ENCODE data around the gene FOXF2.

Gene FOXF2

GRCh38 chr6:1379017-1379787 is 10.2 kb upstream of the FOXF2 start:
- no peak for DNase-seq

- no peak for DNase-seq
Measured at GRCh38 chr6:1379788-1380147, 9.6 kb upstream of the FOXF2 start.

GRCh38 chr6:1380625-1381427 is 8.6 kb upstream of the FOXF2 start:
- DNase-seq = no peak

- DNase-seq = peak; percentile 74
Measured at GRCh38 chr6:1381481-1382330, 7.7 kb upstream of the FOXF2 start.

DNA sequence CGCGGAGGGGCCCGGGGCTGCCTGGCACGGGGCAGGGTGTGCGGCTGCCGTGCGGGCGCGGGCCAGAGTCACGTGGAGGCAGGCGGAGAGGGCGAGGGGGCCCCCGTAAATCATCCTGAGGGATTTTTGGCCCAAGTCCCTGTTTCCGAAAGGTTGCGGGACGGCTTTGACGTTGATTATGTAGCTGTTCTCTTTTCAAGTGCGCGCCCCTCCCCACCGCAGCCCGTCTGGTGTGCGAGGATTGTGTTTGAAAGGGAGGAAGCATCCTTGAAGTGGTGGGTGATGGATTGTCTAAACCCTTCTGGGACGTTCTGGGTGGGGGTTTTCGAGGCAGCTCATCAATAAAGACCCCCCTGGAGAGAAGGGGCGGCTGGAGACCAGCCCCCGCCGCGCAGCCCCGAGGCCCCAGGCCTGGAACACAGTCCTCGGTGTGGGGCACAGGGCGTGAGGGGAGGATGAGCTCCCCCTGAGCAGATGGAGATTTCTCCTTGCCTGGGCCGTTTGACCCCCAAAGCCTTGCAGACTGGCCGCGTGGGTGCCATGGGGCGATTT is 7.0 kb upstream of the FOXF2 start:
- DNase-seq = no peak

DNA sequence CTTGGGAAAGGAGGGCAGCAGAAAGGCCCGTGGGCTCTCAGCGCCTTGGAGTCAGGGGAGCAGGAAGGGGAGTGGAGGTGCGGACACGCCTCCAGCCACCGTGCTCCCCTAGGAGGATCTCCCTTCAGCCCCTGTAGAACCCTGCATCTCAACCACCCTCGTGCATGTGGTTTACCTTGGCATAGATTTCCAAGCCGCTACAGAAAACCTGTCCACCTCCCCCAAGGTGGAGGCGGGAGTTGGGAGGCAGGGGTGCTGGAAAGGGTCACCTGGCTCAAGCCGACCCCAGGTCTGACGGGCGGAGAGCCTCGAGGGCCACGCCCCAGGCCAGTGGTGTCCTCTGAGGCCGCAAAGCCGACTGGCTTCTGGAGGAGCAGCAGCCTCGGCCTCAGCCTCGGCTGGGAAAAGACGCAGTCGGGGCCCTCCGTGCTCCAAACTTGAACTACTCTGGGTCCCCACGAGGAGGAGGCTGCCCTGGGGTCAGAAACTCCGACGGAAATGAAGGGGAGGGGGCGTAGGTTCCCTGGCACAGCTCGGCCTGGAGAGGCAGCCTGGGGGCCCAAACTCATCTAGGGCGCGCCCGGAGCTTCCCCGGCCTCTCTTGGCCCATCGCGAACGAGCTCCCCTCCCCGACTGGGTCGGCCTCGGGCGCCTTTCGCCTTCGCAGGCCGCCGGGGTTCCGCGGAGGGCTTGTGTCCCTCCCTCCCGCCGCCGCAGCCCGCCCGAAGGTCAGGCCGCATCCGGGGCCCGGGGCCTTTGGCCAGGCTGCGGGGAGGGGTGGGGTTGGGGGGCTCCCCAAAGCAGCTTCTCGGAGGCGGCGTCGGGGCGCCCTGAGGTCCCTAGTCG is 6.3 kb upstream of the FOXF2 start:
- DNase-seq = no peak

DNA sequence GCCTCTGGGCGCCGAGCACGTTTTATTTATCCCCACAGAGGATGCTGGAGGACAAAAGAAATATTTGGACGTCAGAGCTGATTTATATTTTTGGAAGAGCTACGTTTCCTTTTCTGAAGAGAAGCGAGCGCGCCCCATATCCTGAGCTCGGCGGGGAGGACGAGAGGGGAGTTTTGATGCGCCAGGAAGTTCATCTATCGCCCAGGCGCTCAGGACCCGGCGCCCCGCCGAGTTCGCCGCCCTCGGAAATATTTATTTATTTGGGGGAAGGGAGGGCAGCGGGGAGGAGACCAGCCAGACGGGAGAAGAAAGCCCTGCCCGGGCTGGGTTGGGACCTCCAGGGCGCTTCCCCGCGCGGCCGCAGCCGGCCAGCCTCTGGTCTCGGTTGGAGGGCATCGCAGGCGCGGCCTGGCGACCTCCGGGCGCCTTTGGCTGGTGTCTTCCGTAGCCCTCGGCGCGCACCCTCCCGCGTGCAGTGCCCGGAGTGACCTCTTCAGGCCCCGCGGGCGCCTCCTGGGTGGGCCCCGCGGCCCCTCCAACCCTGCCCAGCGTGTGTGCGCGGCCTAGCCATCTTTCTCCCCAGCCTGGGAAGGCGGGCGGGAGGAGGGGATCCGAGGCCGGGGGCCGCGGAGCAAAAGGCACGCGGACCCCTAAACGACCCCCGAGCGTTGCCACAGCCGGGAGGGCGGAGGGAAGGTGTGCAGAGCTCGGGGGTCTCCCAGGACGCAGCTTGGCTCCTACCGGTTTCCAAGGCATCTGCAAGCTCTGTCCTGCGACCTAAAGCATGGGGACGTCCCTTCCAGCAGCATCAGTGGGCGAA is 5.4 kb upstream of the FOXF2 start:
- no peak for DNase-seq

DNA sequence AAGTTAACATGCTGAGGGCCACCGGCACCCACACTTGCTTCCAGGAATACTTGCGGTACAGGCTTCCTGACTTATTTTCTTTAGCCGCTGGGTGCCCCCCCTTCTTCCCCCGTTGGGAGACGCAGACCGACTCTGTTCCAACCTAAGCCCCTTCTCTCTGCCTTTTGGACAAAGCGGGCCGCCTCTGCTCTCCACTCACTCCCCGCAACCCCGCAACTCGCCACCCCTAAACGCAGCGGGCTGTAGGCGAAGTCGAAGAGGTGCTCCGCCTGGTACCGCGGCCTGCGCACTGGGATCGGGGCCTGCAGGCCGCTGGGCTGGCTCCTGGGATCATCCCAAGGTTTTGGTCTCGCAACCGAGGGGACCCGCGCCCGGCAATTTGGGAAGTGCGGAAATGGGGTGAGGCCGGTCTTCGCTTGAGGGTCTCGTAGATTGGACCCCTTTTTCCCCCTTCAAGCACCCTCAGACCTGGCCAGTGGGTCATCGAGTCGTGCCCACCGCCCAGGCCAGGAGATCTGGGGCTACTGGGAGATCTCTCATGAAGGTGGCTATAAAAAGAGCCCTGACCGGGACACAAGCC is 4.7 kb upstream of the FOXF2 start:
- no peak for DNase-seq

DNA sequence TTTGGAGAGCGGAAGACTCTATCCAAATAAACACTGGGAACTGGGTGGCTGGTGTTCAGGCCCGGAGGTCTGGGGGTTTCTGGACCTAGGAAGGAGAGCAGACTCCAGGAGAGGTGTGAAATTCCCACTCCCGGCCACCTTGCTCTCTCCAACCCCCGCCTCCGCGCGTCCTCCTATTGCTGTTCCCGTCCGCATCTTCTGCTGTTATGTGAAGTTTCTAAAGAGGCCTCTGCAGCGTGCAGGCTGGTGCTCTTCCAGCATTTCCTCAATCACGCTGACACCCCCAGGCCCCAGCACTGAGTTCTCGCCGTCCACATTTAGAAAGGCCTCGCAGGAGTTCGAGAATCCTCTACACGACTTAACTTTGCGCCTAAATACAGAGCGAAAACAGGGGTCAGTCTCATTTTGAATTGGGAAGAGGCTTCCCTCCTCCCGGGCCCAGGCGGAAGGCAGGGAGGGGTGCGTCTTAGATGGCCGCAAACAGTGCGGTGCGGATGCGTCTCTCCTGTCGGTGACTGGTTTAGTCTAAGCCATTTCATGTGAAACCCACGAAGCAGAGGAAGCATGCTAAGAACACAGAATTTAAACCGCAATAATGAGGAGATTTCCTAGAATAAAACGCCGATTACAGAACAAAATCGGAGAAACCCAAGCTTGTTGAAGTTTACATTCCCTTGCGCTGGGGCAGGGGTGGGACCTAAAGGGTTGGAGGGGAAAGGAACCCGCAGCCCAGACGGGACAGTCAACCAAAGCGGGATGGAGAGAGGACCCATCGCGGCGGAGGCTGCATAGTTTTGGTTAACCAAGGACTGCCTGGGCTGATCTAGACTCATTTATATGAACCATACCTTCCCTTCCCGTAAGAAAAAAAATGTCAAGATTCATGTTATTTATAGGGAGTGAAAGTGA is 4.0 kb upstream of the FOXF2 start:
- no peak for DNase-seq

GRCh38 chr6:1386038-1386709 is 3.2 kb upstream of the FOXF2 start:
- DNase-seq = no peak

GRCh38 chr6:1387538-1387875 is 1.9 kb upstream of the FOXF2 start:
- DNase-seq = no peak

GRCh38 chr6:1387876-1388629 is 1.3 kb upstream of the FOXF2 start:
- DNase-seq = no peak

DNA sequence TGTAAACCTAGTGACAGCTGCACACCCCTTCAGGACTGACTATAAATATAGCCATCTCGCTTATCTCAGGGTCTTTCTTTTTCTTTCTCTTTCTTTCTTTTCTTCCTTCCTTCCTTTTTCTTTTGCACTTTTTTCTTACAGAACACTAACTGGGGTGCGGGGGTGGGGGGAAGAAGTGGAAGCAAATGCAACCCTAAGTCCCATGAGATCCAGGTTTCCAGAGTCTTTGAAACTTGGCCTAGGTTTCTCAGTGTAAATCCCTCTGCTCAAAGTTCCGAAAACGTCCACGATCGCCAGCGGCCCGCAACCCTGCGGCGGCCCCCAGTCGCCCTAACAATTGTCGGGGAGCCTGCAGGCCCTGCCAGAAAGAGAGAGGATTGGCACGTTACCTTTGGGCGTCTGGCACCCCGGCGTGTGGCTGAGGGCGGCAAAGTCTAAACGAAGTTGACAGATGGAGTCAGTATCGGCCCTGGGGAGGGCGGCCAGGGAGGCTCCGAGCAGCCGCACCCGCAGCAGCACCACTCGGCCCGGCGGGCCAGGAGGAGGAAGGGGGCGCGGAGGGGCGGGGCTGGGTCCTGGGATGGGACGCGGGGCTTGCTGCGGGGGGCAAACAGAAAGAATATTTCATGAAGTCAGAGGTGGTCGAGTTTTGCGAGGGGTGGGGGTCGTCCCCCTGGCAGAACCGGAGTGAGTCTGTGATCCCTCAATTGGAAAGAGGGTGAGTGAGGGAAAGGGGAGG is 577 bp upstream of the FOXF2 start:
- DNase-seq = no peak

- DNase-seq = no peak
Measured at GRCh38 chr6:1390133-1390945, 963 bp downstream of the FOXF2 start.

- DNase-seq = no peak
Measured at GRCh38 chr6:1390946-1391799, 1.8 kb downstream of the FOXF2 start.

DNA sequence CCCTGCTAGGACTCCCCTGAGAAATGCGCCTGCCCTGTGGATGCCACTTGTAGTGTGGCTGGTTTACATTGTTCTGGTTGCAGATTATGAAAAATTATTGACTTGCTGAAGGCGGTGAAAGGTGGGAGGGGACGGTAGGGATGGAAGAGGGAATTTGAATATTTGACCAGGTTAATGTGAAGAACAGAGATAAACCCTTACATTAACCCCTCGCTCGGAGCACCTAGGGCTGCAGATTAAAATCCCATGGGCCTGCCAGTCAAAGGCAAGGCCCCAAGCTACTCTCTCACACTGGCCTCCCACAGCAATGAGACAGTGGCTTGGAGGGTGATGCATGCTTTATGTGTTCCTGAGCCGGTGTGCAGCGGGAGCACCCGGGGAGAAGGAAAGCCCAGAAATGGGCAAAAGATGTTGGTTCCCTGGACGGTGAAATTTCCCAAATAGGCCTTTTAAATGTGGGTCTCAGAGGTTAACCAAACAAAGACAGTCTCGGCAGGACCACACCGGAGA is 2.5 kb downstream of the FOXF2 start:
- no peak for DNase-seq
